ENCODE results near the gene ARID2. TPM values are rescaled to one million over a fixed set of nuclear protein-coding genes. Genes with fewer than 3 reads are reported as not detected.

The ARID2 gene
- total and polyA plus RNA-seq, 2 experiments from 2014 or later, result 26.5 to 54.9 TPM

- TF ChIP-seq ZNF462 (CRISPR knock-in tag; IDR thresholded peaks at IDR 0.05) (no peak), ZNF331 (CRISPR knock-in tag; IDR thresholded peaks at IDR 0.05; ENCODE audit: low read depth) (no peak), EZH2phosphoT487 (IDR thresholded peaks at IDR 0.05; ENCODE audit: unreplicated experiment) (no peak), JUNB (IDR thresholded peaks at IDR 0.05; ENCODE audit: unreplicated experiment) (no peak), STAT1 (IDR thresholded peaks at IDR 0.05; ENCODE audit: unreplicated experiment) (no peak)
Measured at GRCh38 chr12:45801625-45802024, 72.1 kb downstream of the ARID2 start (continued).

GRCh38 chr12:45803111-45803510 is 73.6 kb downstream of the ARID2 start:
- 0 out of 2 replicates have a peak, but pooled peaks cover 6% of the 10 kb centered on the region for H3K4me1 ChIP-seq (ENCODE audit: insufficient read depth)
- no peaks in the 10 kb centered on the region for H3K36me3 ChIP-seq (ENCODE audit: insufficient read depth)
- H3K4me1 Mint-ChIP-seq, result peaks cover 2% of the 10 kb centered on the region; the same call in 1 of the 3 replicates
- ATAC-seq, result no peak
- no peak for DNase-seq (ENCODE audit: low spot score)
- H2AFZ ChIP-seq, result no peak overlapping the region
- H4K20me1 ChIP-seq (replicated peaks; ENCODE audit: insufficient read depth), result peaks cover 4% of the 10 kb centered on the region
- no peaks in the 10 kb centered on the region for H3K27me3 ChIP-seq (ENCODE audit: insufficient read depth)
- peaks cover 93% of the 10 kb centered on the region for H3K79me2 ChIP-seq (replicated peaks; ENCODE audit: insufficient read depth)
- H3K9me2 ChIP-seq (ENCODE audit: insufficient read depth), result no peaks in the 10 kb centered on the region
- H3K27ac ChIP-seq (ENCODE audit: low read depth), result no peak overlapping the region
- H3K27ac Mint-ChIP-seq, result no peak overlapping the region
- H3K36me3 Mint-ChIP-seq (ENCODE audit: low read depth), result peaks cover 10% of the 10 kb centered on the region; the same call in 2 of the 3 replicates
- H3K4me3 Mint-ChIP-seq, result no peak overlapping the region
- H3K27me3 Mint-ChIP-seq (ENCODE audit: insufficient read depth, low read depth, poor library complexity), result no peaks in the 10 kb centered on the region
- H3K4me2 ChIP-seq, result no peak overlapping the region
- no peaks in the 10 kb centered on the region for H3F3A ChIP-seq (replicated peaks; ENCODE audit: low read depth)
- H3K4me3 ChIP-seq, result no peak overlapping the region
- H3K9me3 Mint-ChIP-seq, result no peaks in the 10 kb centered on the region
- no peak for TF ChIP-seq NANOG (IDR thresholded peaks at IDR 0.05; ENCODE audit: borderline replicate concordance)
- no peak for TF ChIP-seq EZH2 (IDR thresholded peaks at IDR 0.05; ENCODE audit: low read depth, unreplicated experiment)
- TF ChIP-seq EZH2phosphoT487 (IDR thresholded peaks at IDR 0.05; ENCODE audit: unreplicated experiment), result no peak
- TF ChIP-seq ZNF331 (CRISPR knock-in tag; IDR thresholded peaks at IDR 0.05; ENCODE audit: low read depth), result no peak
- TF ChIP-seq POLR2AphosphoS5 (IDR thresholded peaks at IDR 0.05; ENCODE audit: low read depth), result no peak
- no peak for TF ChIP-seq CREB1 (CRISPR knock-in tag; IDR thresholded peaks at IDR 0.05; ENCODE audit: low read depth)
- TF ChIP-seq CTCF (conservative IDR thresholded peaks at IDR 0.05; ENCODE audit: low read depth in 2 of 2), result no peak
